Tibial artery (tissue), 4 donors: Measurements from ENCODE around the gene ZNF337.

ENCODE experiments used
- DNase-seq, 2 donors: peaks; one replicate each; pipeline ENCODE4 v3.0.0-alpha.2; 2019
- H3K27ac ChIP-seq, 2 donors: fragments of 200-600 bp; sonication (generic) in 1 of 2; 1 replicate in 1 of 2; 2 replicates in 1 of 2; pipeline ENCODE4 v1.5.1; 2018 to 2019; ENCODE audit warnings: mild to moderate bottlenecking in 1 of 2
- H3K27me3 ChIP-seq, 2 donors: fragments of 200-600 bp; sonication (generic) in 1 of 2; one replicate each; pipeline versions ENCODE4 v1.5.1 to v1.6.0; 2016 to 2019
- H3K36me3 ChIP-seq, 3 donors: fragments of 200-600 bp; sonication (generic) in 2 of 3; one replicate each; pipeline ENCODE4 v1.5.1; 2016 to 2019; ENCODE audit warnings: mild to moderate bottlenecking in 2 of 3
- H3K4me1 ChIP-seq, 4 donors: fragments of 200-600 bp; sonication (generic) in 2 of 4; 1 replicate in 3 of 4; 2 replicates in 1 of 4; pipeline ENCODE4 v1.5.1; 2016 to 2019
- H3K4me3 ChIP-seq, 2 donors: fragments of 200-600 bp; sonication (generic) in 1 of 2; 1 replicate in 1 of 2; 2 replicates in 1 of 2; pipeline ENCODE4 v1.5.1; 2018 to 2019; ENCODE audit warnings: mild to moderate bottlenecking in 2 of 2
- H3K9me3 ChIP-seq, 3 donors: fragments of 200-600 bp; sonication (generic) in 1 of 3; one replicate each; pipeline ENCODE4 v1.5.1; 2016 to 2019
- CTCF ChIP-seq, 2 experiments: fragments of 200-600 bp in 1 of 2; fragments of 450-650 bp in 1 of 2; IDR thresholded peaks; one replicate each; pipeline ENCODE4 v1.5.1; 2017 to 2019; ENCODE audit warnings: antibody characterized with exemption in 2 of 2, mild to moderate bottlenecking in 1 of 2, moderate library complexity in 1 of 2
- intact Hi-C: fragments of 100-400 bp; cut with DNase I; formaldehyde crosslinking; loops from one replicate; pipeline ENCODE4 v1.15.0; 2023; ENCODE audit warnings: low total_unique reads

The ZNF337 gene

GRCh38 chr20:25683050-25683449, 13.6 kb downstream of the ZNF337 start:
- H3K4me1 ChIP-seq, result no peaks in the 10 kb centered on the region
- no peaks in the 10 kb centered on the region for H3K27me3 ChIP-seq
- peaks cover 33 to 70% (median 56%) of the 10 kb centered on the region in 3 donors for H3K36me3 ChIP-seq
- intact Hi-C loops, result no loop called here
- no peak overlapping the region for H3K4me3 ChIP-seq
- H3K27ac ChIP-seq, result no peak overlapping the region
- no peaks in the 10 kb centered on the region for H3K9me3 ChIP-seq
- no peak for TF ChIP-seq CTCF (IDR thresholded peaks at IDR 0.05)
- no peak for DNase-seq

- peaks cover 68 to 77% (median 77%) of the 10 kb centered on the region in 3 donors for H3K36me3 ChIP-seq
- no peak for DNase-seq
- intact Hi-C loops, result no loop called here
Observed at GRCh38 chr20:25676164-25676809, 20.4 kb downstream of the ZNF337 start.

GRCh38 chr20:25675161-25675560, 21.5 kb downstream of the ZNF337 start:
- Histone ChIP-seq H3K4me3 (no peak overlapping the region), H3K4me1 (no peaks in the 10 kb centered on the region), H3K27ac (no peak overlapping the region), H3K9me3 (no peaks in the 10 kb centered on the region), H3K27me3 (no peaks in the 10 kb centered on the region), H3K36me3 (peaks cover 62 to 70% (median 69%) of the 10 kb centered on the region in 3 donors)
- no peak for TF ChIP-seq CTCF (IDR thresholded peaks at IDR 0.05)
- intact Hi-C loops, result no loop called here
- DNase-seq, result no peak

More at GRCh38 chr20:25676164-25676809, 20.4 kb downstream of the ZNF337 start:
- Histone ChIP-seq H3K27ac (no peak overlapping the region), H3K9me3 (no peaks in the 10 kb centered on the region), H3K27me3 (no peaks in the 10 kb centered on the region), H3K4me3 (no peak overlapping the region), H3K4me1 (no peaks in the 10 kb centered on the region)
- TF ChIP-seq CTCF (IDR thresholded peaks at IDR 0.05), result no peak

- H3K4me3 ChIP-seq, result no peak overlapping the region
- H3K9me3 ChIP-seq, result no peaks in the 10 kb centered on the region
- no peak for DNase-seq
- peaks cover 52 to 53% (median 52%) of the 10 kb centered on the region in 3 donors for H3K36me3 ChIP-seq
- TF ChIP-seq CTCF (IDR thresholded peaks at IDR 0.05), result no peak
- no peaks in the 10 kb centered on the region for H3K27me3 ChIP-seq
- intact Hi-C loops, result no loop called here
- H3K4me1 ChIP-seq, result no peaks in the 10 kb centered on the region
- no peak overlapping the region for H3K27ac ChIP-seq
Observed at GRCh38 chr20:25672659-25673235, 23.9 kb downstream of the ZNF337 start.

- Histone ChIP-seq H3K9me3 (no peaks in the 10 kb centered on the region), H3K27ac (no peak overlapping the region), H3K36me3 (peaks cover 24 to 26% (median 24%) of the 10 kb centered on the region in 3 donors), H3K27me3 (no peaks in the 10 kb centered on the region), H3K4me1 (no peaks in the 10 kb centered on the region), H3K4me3 (no peak overlapping the region)
- no peak for TF ChIP-seq CTCF (IDR thresholded peaks at IDR 0.05)
- intact Hi-C loops, result no loop called here
- no peak for DNase-seq
Observed at GRCh38 chr20:25669826-25670422, 26.7 kb downstream of the ZNF337 start.
